SW480 (cell line): Measurements from ENCODE around the gene NAPG.
"Not testable (repeated sequence)": the region's sequence is repeated elsewhere in the genome, so short reads cannot be mapped to it uniquely, and the experiment has no call there.

Source experiments
- DNase-seq: peaks from one replicate; pipeline ENCODE4 v3.0.0-alpha.2; 2016; ENCODE audit warnings: low spot score

The NAPG gene

DNA sequence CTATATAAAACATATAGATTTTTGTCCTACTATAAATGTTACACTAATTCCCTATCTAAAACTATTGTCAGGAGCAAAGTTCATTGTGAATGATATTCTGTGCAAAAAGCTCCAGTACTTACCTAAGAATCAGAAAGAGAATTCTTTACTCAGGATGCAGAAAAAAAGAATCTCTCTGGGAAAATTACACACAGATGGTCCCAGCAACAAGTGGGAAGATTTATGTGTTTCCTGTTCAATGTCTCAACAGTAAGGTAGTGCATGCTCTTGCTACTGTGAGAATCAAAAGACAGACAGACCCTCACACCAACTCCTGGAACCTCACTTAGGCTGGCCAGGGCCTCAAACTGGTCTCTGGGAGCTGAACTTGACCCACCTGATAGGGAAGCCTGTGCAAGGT, 11.2 kb upstream of the NAPG start:
- DNase-seq: no peak

DNA sequence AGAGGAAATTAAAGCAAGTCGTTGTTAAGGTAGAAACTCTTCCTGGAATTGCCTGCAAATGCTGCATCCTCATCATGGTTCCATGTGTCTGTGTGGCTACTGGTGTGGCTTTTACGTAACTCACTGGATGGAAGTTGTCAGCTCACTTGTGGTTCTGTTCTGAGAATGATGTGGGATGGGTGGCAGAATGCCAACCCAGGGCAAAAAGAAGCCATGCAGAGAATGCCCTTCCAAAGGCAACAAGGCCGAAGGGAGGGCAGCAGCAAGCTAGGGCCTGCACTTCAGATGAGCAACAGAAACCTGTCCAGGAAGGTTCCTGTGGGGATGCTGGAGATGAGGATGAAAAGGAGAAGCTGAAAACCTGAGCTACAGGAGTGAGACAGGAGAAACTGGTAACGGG, 10.4 kb upstream of the NAPG start:
- no peak for DNase-seq

DNA sequence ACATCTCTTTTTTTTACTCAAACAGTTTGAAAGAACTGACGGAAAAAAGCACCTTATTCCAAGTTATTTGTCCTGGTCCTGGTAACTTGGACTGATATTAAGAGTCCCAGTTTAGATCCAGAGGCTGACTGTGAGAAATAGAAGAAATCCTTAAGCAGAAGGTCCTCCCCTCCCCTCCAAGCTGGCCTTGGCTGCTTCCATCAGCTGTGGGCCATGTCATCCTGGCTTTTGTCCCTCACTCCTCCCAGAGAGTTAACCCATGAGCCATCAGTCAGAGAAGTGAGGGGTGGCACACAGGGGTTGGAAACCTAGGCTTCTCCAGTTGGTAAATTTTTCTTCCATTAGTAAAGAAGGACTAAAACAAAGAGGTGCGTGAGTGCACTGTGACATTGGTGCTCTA, 9.7 kb upstream of the NAPG start:
- DNase-seq: no peak

DNA sequence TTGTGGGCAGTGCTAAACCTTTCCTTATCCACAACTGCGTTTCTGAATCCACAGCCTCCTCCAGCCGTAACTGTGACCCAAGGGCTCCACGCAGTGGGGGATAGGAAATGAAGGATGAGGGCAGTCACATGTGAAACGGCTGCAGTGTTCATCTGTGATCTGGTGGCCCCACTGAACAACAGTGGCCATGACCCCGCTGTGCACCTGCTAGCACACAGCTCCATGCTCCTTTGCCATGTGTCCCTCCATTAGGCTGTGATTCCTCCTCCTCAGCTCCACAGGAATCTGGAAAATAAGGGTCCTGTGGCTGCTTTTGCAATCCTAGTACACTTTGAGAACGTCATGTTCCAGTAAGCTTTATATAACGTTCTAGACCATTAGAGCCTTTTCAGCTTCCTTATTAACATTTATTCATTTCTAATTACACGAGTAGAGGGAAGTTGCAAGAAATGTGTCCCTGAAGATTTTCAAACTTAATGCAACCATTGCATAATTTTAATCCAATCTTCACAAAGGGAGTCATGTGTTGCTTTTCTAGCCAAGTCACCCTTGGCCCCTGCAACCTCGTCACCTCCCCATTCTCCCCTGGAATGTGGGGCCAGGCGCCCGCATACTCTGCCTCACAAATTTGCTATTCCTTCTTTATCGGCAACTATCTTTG, 7.1 kb upstream of the NAPG start:
- peak; percentile 58 for DNase-seq

DNA sequence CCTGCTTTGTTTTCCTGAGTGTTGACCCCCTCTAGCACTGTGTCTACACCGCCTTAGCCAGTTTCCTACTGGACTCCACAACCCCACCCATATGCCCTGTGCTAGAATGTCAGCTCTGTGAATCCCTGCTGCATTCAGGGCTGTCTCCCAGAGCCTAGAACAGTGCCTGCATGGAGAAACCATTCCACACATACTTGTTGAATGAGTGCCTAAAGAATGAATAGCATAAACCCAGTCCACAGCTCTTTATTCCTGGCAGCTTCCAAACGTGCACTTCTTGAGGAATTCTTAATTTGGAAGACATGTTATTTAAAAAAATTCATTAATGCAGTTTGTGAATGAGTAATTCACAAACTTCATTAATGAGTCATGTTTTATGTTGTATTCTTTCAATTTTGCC, 6.5 kb upstream of the NAPG start:
- no peak for DNase-seq

DNA sequence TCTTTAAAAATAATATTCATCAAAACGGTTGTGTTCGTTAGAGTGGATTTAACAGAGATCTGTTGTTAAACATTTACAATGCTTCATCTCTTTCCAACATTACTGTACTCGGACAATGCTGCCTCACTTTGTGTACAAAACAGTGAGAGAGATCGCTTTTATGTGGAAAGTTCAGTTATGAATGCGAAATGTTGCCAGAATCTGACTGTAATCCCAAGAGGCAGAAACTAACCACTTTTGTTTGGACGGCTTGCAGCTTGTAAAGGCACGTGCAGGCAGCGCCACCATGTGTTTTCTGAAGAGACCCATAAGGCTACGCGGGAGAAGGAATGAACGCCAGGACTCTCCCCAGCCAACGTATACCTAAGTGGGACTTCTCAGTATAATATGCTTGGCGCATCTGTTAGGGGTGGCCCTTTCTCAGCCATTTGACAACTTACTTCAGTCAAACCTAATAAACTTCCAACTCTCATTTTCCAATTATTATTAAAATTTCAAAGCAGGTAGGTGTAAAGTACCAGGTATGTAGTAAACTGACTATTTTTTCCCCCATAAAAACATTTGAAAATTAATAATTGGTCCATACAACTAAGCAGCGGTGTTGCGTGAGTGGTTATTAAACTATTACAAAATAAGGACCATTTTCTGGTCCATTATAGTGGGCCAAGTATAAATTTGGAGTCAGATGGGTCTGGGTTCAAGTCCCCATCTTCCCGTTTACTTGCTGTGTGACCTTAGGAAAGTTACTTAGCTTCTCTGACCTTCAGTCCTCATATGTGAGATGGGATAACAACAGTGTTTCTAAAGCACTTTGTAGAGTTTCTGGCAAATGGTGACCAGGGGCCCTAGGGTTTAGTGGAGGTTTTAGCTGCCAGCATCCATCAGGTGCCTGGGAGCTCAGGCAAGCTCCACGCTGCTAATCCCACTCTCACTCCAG, 5.6 kb upstream of the NAPG start:
- DNase-seq: peak; percentile 92

DNA sequence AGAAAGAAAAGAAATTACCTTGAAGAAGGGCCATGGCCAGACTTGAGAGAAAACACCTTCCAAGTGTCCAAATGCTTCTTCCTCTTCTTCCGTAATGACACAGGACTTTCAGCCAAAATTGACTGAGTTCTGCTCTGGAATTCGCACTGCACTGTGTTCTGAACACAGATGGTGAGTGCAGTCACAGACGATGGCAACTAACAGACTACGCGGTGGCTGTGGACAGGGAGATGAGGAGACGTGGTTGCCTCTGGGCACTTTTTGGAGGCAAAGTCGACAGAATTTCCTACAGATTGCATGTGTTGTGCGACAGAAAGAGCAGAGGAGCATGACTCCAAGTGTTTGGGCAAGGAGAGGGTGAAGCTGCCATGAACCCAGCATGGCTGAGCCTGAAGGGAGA, 4.3 kb upstream of the NAPG start:
- no peak for DNase-seq

DNA sequence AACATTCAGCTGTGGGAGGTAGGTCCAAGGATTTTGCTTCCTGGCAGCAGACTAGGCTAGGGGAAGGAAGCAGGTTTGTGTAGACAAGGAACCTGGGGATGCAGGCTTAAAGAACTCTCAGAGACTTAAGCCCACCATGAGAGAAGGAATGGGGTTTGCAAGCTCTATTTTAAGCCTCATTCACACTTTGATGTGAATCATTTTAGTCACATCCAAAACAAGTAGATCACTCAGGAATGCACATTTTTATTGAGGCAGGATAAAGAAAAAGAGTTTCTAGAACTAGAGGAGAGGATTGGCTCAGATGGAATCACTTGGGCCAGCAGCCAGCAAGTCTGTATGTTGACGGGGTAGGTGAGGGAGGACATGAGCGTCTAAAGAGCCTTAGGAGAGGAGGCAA, 3.3 kb upstream of the NAPG start:
- no peak for DNase-seq

DNA sequence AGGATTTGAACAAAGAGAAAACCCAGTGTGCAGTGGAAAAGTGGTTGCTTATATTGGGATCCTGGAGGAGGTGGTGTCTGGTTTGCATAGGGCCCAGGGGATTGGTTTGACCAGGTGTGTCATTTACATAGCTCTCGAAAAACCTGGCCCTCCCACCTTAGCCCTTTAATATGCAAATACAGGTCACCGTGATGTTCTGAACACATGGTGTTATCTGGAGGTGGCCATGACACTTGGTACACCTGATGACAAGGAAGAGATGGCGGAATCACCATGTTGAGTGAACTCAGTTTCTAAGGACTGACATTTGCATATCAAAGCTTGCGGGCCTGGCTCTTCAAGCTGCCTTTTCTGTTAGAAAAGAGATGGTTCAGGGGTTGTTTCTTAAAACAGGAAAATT, 2.3 kb upstream of the NAPG start:
- DNase-seq: peak; percentile 30

DNA sequence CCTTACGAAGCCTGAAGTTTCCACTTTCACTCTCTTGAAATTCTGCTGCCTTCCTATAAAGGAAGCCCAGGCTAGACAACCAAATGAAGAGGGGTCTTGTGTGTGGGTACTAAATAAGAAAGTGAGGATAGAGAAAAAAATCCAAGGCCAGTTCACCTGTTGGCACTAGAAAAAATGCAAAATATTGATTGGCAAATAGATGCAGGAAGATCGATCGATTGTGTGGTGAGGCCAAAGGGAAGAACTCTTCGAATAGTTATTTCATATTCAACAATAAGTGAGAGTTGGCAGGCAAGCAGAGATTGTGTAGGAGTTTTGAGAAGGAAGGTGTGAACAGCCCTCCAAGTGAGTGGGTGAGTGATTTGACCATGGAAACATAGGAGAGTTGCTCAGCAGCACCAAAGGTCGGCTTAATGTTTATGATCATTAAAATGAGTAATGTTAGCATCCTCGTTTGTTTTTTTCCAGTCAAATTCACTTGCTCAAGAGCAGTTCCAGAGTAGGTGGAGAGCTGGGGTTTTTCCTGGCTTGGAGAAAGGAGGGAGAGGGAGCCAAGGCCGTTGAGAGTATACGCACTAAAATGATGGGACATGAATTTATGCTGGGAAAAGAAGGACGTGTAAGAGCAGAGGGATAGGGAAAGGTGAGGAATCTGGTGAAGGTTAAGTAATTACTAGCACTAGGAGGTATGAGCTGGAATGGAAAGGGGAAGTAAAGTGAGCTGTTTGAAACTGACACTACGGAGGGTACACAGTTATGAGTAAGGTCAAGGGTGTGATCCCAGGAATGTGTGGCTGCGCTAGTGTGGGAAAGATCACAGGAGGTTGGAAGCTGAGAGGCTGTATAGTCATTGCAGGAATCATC, 1.1 kb upstream of the NAPG start:
- peak; percentile 99 for DNase-seq

DNA sequence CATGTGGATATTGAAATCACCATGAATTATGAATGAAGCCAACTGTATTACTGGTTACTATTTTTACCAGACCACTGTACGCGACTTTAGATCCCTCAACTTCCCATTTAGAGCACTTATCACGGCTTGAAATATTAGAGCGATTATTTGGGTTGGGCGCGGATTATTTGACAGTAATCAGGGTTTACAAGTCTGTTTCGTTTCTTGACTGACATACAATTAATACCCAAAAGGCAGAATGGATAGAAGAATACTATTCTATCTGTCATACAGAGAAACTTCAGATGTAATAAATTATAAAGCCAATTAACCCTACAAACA, 496 bp upstream of the NAPG start:
- no peak for DNase-seq

DNA sequence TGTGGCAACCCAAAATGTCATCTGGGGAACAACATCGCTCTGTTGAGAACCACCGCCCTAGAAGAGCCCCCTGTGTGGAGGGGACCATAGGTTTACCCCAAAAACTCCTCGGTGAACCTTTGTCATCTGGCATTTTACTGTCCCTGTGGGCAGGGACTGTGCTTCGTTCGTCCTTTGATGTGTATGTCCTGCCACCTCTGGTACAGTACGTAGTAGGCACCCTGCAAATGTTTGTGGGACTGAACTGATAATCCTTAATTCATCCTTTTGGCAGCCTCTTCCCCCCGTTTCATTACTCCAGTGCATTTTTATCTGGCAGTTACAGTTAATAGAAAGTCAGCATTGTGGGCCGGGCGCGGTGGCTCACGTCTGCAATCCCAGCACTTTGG, 728 bp downstream of the NAPG start:
- no peak for DNase-seq

DNA sequence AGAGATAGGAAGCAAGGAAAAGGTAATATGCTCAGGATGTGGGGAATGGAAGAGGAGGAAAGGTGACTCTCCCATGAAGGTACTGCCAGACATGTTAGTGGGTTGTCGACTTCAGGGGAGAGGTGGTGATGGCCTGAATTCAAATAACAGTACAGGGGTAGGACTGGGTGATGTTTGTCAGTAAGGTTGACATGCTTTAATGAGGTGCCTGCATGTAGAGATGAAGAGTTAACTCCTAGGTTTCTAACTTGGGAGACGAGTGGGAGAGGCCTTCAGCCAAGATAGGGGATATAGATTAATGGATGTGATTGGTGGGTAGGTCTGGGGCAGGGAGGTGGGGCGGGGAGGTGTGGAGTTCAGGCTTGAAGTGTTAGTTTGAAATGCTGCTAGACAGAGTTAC, 2.6 kb downstream of the NAPG start:
- no peak for DNase-seq

DNA sequence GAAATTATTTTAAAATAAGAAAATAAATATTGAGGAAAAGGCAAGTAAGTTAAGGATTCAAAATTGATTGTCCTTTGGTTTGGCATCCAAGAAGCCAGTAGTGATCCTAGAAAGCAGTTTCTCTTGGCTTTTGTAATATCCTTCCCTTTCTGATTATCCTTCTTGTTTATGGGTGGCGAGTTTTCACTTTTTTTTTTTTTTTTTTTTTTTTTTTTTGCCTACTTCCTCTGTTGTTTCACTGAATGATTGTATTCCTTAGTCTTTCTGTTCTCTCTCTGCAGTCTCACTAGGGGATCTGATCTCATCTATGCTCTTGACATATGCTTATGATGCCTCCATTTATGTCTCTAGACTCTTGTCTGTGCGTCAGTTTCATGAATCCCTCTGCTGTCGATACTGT, 4.2 kb downstream of the NAPG start:
- no peak for DNase-seq

DNA sequence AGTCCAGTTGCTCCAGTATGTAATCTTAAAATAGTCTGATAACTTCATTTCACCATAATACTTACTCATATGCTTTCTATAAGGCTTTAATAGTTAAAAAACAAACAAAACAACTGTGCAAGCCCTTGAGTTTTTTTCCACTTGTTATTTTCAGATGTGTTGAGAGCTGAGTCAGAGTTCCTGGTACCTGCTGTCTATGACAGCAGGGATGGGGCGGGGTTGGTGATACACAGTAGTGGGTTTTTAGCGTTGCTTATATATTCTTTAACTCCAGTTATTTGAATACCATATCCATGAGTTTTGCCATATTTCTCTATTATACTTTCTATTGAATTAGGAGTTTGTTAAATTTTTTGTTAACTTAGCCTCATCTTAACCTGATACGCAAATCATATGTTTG, 5.0 kb downstream of the NAPG start:
- no peak for DNase-seq

DNA sequence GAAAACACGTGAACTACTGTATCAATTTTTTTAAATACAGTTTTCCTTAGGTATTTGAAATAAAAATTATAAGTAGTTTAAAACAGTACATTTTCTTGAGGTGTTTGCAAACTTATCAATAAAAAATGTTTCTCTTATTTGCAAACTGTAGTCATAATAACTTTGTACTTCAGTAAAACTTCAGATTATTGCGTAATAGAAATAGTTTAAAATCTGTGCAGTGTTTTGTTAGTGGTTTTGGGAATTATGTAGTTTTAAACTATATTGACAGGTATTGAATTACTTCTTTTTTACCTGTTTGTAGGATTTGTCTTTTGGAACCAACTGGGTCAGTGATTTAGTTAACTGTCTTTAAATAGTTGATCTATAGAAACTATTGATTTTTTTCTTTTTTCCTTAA, 7.3 kb downstream of the NAPG start:
- no peak for DNase-seq

DNA sequence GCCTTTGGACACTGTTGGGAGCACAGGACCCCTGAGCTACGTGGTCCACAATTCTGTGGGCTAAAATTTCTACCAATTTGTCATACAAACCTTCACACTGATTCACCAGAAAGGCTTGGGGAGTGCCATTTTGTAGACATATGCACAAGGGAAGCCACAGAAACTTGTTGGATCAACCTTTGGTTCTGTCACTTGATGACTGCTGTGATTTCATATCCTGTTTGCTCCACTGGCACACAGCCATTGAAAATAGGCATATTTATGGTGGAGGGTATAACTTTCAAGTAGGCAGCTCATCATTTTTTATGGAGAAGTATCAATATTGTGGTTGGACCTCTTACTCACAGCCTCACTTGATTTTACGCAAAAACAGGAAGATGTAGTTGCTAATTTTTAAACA, 10.5 kb downstream of the NAPG start:
- DNase-seq: no peak

DNA sequence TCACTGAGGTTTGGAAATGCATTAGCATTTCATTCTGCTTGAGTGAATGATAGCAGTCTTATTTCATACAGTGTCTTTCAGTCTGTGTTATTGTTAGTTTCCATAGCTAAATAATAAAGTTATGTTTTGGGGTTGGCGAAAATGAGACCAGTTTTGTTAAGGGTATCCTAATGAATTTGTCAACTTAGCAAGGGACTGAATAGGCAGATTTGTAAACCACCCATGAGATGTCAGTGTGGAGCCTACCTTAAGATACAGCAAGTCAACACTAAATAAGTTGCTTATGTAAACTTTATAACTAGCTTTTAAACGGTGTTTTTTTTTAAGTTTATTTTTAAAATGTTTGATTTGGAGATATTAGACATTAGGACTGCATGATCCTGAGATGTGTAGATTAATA, 11.9 kb downstream of the NAPG start:
- DNase-seq: no peak

DNA sequence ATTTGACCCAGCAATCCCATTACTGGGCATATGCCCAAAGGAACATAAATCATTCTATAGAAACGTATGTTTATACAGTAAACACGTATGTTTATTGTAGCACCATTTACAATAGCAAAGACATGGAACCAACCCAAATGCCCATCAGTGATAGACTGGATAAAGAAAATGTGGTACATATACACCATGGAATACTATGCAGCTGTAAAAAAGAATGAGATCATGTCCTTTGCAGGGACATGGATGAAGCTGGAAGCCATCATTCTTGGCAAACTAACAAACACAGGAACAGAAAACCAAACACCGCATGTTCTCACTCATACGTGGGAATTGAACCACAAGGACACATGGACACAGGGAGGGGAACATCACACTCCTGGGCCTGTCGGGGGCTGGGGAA, 13.3 kb downstream of the NAPG start:
- DNase-seq: not testable (repeated sequence)

DNA sequence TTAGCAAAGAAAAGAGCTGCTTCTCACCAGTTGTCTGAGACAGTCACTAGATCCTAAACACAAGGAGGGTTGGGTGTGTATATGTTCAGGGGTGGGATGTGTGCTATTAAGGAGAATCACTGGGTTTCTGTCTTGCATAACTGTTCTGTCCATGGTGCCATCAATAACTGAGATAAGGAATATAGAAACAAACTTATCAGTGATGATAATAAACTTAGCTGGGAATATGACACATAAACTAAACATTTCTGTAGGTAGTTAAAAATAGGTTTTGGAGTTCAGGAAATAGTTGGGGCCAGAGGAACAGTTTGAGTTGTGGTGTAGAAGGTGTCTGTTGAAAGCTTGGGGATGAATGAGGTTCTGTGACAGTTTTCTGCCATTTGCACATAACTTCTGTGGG, 17.4 kb downstream of the NAPG start:
- DNase-seq: no peak

DNA sequence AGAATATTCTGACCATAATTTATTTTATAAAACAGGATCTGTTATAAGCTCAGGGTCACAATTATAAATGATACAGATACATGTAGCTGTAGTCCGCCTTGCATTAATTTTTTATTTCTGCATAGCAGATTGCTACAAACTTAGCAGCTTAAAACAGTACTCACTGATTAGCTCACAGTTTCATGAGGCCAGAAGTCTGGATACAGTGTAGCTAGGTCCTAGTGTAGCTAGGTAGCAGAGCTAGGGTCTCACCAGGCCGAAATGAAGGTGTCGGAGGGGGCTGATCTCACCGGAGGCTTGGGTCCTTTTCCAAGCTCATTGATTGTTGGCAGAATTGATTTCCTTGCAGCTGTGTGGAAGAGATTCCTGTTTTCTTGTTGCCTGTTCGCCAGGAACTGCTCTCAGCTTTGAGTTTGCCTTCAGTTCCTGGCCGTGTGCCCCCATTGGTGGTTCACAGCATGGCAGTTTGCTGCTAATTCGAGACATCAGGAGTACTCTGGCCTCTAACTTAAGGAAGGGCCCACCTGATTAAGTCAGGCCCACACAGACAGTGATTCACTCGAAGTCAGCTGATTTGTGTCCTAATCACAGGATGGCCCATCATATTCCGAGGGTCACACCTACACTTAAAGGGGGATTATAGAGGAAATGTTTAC, 18.4 kb downstream of the NAPG start:
- no peak for DNase-seq

DNA sequence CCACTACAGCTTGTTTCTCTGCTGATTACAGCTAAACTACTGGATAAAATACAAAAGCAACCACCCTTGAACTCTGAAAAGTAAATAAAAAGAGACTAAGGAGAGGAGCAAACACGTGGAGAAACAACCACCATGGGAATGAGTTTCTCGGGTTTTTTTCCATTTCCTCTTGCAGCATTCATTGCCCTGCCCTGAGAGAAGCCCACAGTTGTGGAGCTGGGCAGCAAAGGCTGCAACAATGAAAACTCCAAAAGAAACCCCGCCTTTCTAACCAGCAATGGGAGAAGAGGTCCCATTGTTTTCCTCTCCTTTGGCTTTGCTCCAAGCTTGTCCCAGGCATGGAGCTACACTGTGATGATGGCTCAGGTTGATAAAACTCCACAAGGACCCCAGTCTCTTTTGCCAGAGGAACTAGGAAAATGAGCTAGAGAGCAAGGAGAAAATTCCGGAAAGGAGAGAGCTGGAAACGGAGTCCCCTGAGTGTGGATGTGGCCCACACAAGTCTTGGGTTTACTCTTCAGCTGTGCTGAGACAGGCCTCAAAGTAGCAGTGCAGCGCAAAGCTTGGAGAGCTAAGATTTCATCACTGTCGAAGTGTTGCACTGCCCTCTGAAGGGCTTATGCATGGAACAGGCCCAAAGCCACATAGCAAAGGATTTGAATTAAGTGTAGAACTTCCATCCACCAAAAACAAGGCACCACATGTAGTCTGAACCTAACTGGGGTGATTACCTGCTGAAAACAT, 20.9 kb downstream of the NAPG start:
- no peak for DNase-seq
